IPS-NIHi7 (cell line): ENCODE measurements around the gene POLR1A.

Experiments used
- DNase-seq: peaks from one replicate; pipeline ENCODE4 v3.0.0; 2012; ENCODE audit warnings: mixed read lengths; ENCODE audit errors: extremely low spot score

The POLR1A gene

GRCh38 chr2:86064006-86064405, 41.7 kb downstream of the POLR1A start:
- no peak for DNase-seq

GRCh38 chr2:86062043-86062442, 43.6 kb downstream of the POLR1A start:
- DNase-seq, result no peak

GRCh38 chr2:86056590-86057331, 48.9 kb downstream of the POLR1A start:
- no peak for DNase-seq

- DNase-seq, result no peak
Measured at GRCh38 chr2:86055314-86055713, 50.4 kb downstream of the POLR1A start.

GRCh38 chr2:86054535-86055082, 51.1 kb downstream of the POLR1A start:
- DNase-seq, result no peak

- DNase-seq, result no peak
Measured at GRCh38 chr2:86053166-86053565, 52.5 kb downstream of the POLR1A start.

GRCh38 chr2:86052676-86053075, 53.0 kb downstream of the POLR1A start:
- no peak for DNase-seq

GRCh38 chr2:86052265-86052664, 53.4 kb downstream of the POLR1A start:
- no peak for DNase-seq

- DNase-seq, result no peak
Measured at GRCh38 chr2:86050301-86050700, 55.4 kb downstream of the POLR1A start.

- DNase-seq, result no peak
Measured at GRCh38 chr2:86049529-86049928, 56.2 kb downstream of the POLR1A start.

GRCh38 chr2:86048888-86049287, 56.8 kb downstream of the POLR1A start:
- DNase-seq, result no peak

- DNase-seq, result no peak
Measured at GRCh38 chr2:86048383-86048701, 57.3 kb downstream of the POLR1A start.

- no peak for DNase-seq
Measured at GRCh38 chr2:86047575-86048382, 57.9 kb downstream of the POLR1A start.

- no peak for DNase-seq
Measured at GRCh38 chr2:86045541-86045940, 60.1 kb downstream of the POLR1A start.

- DNase-seq, result no peak
Measured at GRCh38 chr2:86044614-86045013, 61.1 kb downstream of the POLR1A start.

GRCh38 chr2:86044045-86044444, 61.6 kb downstream of the POLR1A start:
- no peak for DNase-seq

GRCh38 chr2:86042256-86043168, 63.2 kb downstream of the POLR1A start:
- DNase-seq, result no peak

- DNase-seq, result no peak
Measured at GRCh38 chr2:86039963-86040655, 65.6 kb downstream of the POLR1A start.

- DNase-seq, result no peak
Measured at GRCh38 chr2:86039178-86039962, 66.3 kb downstream of the POLR1A start.

- DNase-seq, result no peak
Measured at GRCh38 chr2:86038291-86039081, 67.2 kb downstream of the POLR1A start.
